Dermis blood vessel endothelial cell (primary cell): ENCODE results near the gene TNFAIP2. TPM values are rescaled to one million over a fixed set of nuclear protein-coding genes. Genes with fewer than 3 reads are reported as not detected.

Experiments
- DNase-seq: peaks from one replicate; pipeline ENCODE4 v3.0.0; 2010
- total RNA-seq: library from RNA; depleted of rRNA; stranded (reverse); fragments of >200 nt; gene quantifications from 2 replicates; pipeline ENCODE4 v1.2.3, GENCODE V29; 2014

The TNFAIP2 gene, protein sequence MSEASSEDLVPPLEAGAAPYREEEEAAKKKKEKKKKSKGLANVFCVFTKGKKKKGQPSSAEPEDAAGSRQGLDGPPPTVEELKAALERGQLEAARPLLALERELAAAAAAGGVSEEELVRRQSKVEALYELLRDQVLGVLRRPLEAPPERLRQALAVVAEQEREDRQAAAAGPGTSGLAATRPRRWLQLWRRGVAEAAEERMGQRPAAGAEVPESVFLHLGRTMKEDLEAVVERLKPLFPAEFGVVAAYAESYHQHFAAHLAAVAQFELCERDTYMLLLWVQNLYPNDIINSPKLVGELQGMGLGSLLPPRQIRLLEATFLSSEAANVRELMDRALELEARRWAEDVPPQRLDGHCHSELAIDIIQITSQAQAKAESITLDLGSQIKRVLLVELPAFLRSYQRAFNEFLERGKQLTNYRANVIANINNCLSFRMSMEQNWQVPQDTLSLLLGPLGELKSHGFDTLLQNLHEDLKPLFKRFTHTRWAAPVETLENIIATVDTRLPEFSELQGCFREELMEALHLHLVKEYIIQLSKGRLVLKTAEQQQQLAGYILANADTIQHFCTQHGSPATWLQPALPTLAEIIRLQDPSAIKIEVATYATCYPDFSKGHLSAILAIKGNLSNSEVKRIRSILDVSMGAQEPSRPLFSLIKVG
- total RNA-seq = 65.1 and 94.6 TPM in 2 replicates

DNA sequence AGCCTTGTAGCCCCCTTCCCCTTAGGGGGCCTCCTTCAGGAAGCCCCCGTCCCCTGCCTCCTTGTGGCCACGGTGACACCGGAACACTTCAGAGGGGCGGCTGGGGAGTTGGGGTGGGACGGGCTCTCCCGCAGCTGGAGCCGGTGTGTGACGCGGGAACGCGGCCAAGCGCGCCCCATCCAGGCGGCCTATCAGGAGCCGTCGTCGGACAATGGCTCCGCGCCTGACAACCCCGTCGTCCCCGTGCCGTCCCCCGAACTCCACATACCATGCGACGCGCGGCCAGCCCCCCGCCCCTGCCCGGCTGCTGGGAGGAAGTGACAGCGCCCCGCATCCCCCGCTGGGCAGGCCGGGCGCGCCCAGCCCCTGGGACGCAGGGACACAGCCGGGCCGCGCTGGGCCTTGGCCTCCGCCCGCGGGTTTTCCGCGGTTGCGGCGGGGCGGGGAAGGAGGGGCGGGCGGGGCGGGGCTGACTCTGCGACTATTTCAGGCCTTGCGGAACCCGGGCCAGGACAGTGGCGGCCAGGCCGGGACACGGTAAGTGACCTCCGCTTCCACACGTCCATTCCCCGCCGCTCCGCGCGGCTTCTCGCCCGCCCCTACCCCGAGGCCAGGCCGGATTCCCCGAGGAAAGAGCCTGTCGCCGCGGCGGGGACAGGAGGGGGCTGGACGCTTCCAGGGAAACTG lies at the start of gene TNFAIP2:
Gene TNFAIP2, plus strand, starts transcription at position 515 of the 687 bp plus-strand sequence. CDS start 2,997 bp downstream, outside the sequence.
- DNase-seq = peak; percentile 64

DNA sequence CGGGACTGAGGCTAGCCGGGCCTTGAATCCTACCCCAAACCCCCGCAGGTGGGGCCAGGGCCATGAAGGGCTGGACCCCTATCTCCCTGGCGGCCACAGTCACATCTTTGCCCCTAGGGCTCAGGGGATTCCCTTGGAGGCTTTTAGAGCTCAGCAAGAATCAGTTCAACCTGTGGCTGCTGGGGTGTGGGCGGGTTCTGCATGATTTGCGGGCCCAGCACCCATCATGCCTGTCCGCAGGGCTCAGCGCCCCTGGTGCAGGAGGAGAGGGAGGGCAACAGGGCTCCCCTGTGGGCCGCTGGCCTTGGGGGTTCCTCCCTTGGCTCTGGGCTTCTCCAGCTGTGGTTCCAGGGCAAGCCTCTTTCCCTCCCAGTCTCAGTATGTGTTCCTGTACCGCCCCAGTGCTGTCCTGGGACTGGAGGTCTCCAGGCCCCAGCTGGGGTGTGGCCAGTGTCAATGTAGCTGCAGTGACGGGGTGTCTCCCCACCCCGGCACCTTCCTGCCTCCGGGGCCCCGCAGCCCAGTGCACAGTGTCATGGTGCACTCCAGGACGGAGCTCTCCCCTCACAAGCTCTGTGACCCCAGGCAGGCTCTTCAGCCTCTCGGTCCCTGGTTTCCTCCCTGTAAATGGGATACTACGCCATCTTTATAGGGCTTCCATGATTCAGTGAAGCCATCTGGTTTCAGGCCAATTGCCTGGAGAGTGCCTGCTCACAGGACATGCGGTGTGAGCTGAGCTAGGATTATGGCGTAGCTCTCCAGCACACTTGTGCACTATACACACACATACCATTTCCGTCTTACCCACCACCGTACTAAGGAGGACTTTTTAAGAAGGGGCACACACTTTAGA lies 49.2 kb upstream of the TNFAIP2 start:
- no peak for DNase-seq

DNA sequence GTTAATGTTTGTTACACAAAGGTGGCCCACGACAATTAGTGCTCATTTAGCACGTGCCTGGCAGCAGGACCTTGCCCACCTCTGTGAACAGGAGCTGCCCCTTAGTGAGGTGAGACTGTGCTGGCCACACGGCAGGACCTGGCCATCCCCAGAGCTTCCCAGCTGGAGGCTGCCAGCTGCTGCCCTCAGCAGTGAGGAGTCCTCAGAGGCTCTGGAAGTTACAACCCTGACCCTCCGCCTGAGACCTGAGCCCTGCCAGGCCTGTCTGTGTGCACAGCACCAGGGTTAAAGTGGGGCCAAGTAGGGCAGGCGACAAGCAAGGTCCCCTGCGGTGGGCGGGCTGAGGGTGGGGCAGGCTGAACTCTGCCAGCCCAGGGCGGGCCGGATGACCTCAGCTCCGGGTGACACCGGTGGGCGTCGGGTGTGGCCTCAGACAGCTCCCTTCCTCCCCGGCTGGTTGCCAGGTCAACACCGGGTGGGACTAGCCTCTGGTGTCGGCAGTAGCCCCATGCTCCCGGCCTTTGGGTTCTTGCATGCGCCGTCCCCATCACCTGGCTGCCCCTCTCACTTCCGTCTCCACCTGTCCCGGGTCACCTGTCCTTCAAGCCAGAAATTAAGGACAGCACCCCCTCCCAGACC lies 48.4 kb upstream of the TNFAIP2 start:
- no peak for DNase-seq

DNA sequence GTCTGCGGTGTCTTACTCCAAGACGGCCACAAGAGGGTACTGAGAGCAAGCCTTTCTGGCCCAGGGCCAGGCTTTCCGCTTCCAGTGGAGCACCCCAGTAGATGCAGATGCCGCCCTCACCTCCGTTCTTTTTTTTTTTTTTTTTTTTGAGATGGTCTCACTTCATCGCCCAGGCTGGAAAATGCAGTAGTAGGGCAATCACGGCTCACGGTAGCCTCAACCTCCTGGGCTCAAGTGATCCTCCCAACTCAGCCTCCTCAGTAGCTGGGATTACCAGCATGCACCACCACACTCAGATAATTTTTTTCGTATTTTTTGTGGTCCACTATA lies 44.9 kb upstream of the TNFAIP2 start:
- DNase-seq = peak; percentile 88

DNA sequence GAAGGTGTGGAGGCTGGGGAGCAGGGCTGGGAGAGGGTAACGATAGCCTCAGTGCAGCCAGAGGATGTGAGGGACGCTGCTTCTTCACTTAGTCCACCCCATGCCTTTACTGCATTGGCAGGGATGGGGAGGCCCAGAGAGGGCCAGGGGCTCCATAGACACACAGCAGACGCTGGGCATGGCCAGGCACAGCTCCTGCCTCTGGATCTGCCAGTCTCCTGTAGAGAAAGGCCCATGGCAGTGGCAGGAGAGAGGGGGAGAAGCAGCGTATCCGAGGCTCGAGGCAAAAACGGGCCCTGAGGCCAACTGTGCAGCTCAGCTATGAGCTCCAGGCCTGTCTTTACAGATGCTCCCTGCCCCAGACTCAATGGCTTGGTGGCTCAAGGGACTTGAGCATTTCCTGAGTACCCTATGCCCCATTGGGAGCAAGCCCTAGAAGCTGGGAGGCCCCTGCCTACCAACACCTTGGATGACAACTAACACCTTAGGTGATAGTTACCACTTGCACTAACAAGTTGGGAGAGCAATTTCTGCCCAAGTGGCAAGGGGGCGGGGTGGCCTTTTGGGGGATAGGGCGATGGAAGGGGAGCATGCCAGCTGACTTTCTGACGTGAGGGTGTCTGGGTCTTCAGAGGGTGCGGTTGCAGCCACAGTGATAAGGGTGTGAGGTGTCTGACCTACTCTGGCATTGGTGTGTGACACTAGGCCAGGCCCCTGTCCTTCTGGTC lies 44.2 kb upstream of the TNFAIP2 start:
- no peak for DNase-seq

DNA sequence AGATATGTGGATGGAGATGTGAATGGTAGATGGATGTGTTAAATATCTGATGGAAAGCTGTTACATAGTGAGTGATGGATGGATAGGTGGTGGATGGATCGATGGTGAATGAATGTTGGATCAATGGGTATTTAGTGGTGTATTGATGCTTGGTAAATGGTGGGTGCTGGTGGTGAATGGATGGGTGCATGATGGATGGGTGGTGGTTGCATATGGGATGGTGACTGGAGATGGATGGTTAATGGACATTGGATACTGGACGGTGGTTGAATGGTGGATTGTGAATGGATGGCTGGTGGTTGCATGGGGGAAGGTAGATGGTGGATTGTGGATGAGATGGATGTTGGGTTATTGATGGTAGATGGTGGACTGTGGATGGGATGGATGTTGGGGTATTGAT lies 41.3 kb upstream of the TNFAIP2 start:
- no peak for DNase-seq

DNA sequence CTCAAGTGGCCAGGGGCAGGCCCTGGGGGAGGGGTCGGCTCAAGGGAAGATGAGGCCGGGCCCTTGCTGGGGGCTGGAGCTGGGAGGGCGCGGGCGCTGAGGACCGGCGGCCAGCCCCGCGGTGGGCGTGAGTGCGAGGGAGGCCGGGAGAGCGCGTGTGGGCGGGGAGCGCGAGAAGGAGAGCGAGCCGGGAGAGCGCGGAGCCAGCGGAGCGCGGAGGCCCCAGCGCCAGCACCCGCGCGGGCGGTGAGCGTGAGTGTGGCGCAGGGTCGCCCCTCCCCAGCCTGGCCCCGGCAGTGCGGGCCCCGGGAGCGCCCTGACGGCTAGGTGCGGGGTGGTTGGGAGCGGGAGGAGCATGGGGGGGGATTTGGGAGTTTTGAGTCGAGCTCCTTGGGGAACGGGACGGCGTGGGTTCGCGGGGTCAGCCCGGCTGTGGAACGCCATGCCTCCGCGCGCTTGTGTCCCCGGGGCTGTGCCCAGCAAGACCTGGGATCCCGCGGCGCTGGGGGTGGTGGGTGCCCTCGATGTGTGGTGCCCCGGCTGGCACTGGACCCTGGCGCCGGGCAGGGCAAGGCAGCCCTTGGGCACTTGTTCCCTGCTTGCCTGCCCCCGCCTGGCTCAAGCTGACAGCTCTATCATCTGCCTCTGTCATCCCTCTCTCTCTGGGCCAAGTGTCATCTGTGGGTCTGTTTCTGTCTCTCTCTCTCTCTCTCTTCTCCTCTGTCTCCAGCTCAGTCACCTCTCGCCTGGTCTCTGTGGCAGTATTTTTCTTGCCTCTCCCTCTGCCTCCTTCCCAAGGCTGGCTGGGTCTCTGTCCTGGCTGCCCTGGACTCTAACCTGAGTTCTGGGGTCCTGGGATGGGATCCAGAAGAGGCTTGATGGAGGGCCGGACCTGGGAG lies 39.0 kb upstream of the TNFAIP2 start, which contains the start of gene LBHD2:
Gene LBHD2, plus strand, starts transcription at position 190 of the 899 bp plus-strand sequence. CDS start 1,803 bp downstream, outside the sequence.
- DNase-seq = no peak

DNA sequence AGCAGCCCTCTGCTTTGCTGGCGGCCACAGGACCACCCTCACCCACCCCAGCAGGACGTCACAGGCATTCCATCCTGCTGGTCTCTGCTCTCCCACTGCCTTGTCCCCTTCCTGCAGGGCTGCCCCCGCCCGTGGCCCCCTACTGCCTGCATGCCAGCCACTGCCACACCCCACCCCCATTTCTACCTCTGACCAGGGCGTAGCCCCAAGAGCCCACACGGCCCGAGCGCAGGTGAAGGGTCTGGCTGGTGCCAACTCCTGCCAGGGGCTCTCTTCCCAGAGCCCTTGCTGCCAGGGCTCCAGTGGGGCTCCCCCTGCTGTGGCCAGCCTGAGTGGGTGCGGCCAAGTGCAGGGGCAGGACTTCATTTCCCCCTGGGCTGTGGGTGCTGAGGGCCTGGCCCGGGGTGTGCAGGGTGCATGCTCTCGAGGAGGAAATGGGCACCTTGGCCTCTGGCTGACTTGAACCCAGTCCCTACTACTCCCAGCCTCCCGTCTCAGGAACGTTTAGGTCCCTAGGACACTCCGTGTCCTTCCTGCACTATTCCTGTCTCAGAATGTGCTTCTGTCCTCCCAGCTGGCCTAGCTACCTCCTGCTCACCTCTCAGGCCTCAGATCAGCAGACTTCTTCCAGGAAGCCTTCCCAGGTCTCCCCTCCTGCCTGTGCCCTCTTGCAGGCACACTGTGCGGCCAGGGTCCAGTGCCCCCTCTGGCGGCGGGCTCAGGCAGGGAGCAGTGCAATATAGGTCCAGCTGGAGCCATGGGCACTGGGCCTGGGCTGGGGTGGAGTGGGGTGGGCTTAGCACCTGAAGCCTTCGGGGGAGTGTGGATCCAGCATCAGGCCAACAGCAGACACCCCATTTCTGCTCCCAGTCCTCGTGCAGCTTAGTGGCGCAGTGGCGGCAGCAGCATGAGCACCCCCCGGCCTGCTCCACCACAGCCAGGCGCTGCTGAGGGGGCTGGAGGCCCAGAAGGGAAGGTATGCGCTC lies 37.9 kb upstream of the TNFAIP2 start:
- peak; percentile 39 for DNase-seq

DNA sequence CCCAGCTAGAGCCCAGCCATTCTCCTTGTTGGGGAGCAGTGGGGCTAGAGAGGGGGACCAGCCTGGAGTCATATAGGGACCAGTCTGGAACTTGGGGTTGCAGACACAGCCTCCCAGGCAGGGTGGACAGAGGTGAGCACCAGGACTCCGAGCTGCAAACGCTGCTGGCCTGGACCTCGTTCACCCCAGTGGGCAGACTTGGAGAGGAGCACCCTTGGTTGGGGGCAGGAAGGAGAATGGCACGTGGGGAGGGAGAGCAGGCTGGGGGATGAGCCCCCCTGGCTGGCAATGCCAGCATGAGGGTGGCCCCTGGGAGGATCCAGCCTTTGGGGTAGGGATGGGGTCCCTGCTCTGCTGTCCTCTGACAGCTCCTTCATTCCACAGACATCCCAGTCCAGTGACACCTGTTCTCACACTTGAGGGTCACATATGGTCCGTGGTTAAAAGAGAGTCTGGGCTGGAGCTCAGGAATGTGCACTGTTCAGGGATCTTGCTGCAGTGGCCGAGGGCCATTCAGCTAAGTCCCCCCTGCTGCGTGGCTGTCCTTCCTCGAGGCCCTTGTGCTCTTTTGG lies 36.4 kb upstream of the TNFAIP2 start:
- DNase-seq = no peak

DNA sequence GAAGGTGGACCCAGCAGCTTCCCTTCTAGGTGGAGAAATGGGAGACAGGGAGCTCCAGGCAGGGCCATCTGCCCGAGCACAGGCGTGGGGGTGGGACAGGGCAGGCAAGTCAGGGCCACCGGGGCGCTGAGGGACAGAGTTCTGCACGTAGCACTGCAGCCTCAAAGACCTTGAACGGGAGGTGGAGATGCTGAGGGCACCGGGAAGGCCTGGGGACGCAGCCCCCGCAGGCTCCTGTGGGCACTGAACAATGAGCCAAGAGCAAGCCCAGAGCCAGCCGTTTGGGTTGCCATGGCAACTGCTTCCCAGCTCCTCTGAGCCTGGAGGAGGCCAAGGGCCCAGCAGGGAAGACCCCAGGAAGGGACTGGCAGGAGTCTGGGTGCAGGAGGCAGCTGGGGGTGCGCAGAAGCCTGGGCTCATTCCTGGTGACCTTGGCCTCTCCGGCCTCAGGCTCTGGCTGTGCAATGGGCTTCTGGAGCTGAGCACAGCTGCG lies 35.9 kb upstream of the TNFAIP2 start:
- DNase-seq = no peak

DNA sequence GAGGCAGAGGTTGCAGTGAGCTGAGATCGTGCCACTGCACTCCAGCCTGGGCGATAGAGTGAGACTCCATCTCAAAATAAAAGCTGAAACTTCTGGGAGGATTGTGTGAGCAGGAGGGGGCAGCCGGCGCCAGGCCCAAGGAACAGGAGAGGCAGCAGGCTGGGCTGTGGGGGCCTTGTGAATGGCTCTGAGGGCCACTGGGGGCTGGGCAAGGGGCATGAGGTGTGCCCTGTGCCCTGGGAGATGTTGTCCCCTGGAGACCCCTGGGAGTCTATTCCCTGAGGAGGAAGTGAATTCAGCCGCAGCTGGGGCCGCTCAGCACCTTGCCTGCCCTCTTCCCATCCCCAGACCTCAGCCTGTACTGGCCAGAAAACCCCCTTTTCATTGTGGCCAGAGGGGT lies 34.3 kb upstream of the TNFAIP2 start:
- DNase-seq = no peak

DNA sequence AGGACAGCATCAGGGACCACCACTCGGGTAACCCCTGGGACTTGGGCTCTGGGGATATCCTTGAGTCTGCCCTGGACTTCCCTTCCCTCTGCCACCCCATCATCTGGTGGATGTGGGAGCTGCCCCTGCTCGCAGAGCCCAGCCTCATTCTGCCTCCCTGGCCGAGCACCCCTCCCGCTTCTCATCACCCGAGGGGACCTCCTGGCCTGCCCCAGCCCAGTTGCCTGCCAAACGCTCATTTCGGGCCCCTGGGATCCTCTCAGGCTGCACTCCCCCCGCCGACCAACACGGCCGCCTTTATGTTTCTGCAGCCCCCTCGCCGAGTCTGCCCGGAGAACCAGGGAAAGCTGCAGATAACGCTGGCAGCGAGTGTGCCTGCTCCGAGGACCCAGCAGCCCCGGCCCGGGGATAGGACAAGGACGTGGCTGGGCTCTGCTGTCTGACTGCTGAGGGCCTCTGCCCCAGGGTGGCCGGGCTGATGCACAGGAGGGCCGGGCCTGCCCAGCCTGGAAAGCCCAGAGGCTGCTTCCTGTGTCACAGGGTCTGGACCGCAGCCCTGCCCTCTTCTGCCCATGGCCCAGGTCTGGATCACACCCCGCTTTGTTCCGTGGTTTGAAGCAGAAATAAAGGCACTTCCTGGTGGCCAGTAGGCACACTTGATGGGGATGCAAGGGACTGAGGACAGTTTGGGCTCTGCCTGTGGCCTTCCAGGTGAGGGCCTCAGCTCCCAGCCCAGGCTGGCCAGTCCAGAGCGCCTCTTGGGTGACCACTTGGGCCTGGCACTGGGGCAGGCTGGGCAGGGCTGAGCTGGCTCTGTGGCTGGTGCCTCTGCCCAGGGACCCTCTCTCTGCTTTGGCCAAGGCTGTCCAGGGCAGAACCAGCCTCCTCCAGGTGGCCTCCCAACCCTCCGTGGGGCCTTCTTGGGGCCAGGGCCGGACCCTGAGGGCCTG lies 33.6 kb upstream of the TNFAIP2 start:
- DNase-seq = no peak

DNA sequence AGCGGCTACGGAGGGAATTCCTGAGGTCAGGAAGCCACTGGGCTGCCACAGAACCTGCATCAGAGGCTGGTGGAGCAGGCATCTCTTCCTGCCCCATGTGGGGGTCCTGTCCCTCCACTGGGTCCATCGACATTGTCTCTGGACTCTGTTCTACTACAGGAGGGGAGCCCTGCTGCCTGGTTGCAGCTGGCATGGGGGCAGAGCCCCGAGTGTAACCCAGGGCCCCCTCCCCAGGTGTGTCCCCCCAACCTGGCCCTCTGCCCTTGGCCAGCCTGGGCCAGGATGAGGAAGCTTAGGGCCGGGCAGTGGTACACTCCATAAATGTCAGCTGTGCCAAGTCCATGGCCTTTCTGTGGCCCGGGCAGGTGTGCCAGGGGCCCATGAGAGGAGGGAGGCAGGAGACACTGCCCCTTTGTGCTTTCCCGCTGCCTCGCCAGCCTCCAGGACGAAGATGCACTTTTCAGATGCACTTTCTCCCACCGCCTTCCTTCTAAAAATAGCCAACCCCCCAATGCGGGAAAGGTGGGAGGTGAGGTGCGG lies 32.7 kb upstream of the TNFAIP2 start:
- no peak for DNase-seq

DNA sequence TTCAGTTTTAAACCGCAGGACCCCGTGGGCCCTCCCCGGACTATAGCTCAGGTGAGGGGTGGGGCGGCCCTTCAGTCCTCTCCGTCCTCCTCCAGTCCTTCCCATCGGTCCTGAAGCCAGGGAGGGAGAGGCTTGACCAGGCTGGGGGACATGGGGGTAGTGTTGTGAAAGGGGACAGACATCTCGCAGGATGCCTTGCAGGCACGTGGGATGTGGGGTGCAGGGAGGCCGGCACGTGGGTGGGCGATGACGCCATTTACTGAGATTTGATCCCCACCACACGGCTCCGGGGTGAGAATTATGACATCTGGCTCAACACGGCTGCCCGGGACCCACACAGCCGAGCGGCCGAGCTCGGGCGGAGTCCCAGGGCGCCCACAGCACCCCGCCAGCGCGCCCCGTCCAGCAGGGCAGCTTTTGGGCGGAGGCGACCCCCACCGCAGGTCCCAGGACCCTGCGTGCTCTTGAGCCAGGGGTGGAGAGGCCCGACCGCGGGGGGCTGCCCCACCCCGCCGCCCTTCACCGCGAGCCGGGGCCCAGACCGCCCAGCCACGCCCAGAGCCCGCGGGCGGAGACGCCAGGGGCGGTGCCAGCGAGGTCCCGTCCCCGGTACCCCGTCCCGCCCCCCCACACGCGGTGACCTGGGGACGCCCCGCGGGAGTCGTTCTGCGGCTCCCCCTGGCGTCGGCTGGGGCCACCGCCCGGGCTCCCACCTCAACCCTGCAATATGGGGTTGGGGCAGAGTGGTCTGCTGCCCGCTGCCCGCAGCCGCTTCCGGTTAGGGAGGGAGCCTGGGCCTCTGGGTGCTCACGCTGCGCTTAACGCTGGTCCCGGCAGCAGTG lies 32.0 kb upstream of the TNFAIP2 start:
- DNase-seq = peak; percentile 43

DNA sequence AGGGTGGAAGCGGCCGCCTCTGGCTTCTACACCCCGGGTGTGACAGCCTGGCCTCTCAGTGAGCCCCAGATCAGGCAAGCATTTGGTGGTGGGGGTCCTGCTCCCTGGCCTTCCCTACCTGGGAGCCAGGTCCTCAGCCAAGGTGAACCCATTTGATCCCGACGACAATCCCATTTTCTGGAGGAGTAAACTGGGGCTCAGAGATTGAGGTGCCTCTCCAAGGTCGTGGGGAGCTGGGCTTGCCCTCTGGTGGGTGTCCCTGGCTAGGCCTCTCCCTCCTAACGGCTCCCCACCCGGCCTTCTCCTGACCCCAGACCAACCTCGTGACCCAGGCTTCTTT lies 31.4 kb upstream of the TNFAIP2 start:
- DNase-seq = no peak

DNA sequence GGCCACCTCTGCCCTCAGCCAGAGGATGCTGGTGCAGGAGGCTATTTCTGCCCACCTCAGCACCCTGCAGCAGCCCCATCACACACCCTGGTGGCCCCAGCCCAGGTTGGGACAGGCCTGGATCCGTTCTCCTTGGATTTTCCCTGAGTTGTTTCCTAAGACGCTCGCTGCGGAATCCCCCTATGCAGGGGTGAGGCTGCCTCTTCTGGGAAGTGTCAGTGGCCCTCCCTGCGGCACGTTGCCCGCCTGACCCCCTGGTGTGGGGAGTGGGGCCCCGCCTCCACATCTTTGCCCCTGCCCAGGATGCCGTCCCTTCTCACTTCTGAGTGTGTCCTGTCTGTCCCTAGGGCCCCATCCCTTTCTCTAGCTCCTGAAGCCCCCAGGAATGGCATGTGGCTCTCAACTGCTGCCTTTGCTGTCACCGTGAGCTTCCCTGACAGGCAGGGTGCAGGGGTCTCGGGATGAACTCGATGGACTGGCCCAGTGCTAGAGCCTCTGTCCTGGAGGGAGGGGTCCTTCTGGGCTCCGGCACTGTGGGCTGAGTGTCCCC lies 29.3 kb upstream of the TNFAIP2 start:
- no peak for DNase-seq
